H9 (cell line): ENCODE measurements around the gene GP1BB. TPM values are rescaled to one million over a fixed set of nuclear protein-coding genes. Genes with fewer than 3 reads are reported as not detected.

Source experiments
- DNase-seq: peaks from one replicate; pipeline ENCODE4 v3.0.0-alpha.2; 2017
- H2AFZ ChIP-seq: one replicate; pipeline ENCODE4 v1.6.1; 2013; ENCODE audit warnings: mild to moderate bottlenecking, low read length, control low read depth, moderate library complexity
- H2AK5ac ChIP-seq: 2 replicates; pipeline ENCODE4 v1.6.1; 2013; ENCODE audit warnings: low read length, control low read depth, mixed read lengths; ENCODE audit not compliant: insufficient read length
- H2BK120ac ChIP-seq: one replicate; pipeline ENCODE4 v1.6.1; 2013; ENCODE audit warnings: low read depth, mild to moderate bottlenecking, low read length, control low read depth, inconsistent platforms; ENCODE audit not compliant: poor library complexity, severe bottlenecking
- H2BK12ac ChIP-seq: 2 replicates; pipeline ENCODE4 v1.6.1; 2013; ENCODE audit warnings: low read length, control low read depth, mixed read lengths, low read depth; ENCODE audit not compliant: insufficient read length
- H2BK15ac ChIP-seq: 2 replicates; pipeline ENCODE4 v1.6.1; 2013; ENCODE audit warnings: low read depth, low read length, control low read depth
- H2BK20ac ChIP-seq: one replicate; pipeline ENCODE4 v1.6.1; 2013; ENCODE audit warnings: low read depth, mild to moderate bottlenecking, low read length, control low read depth, inconsistent platforms; ENCODE audit not compliant: poor library complexity, severe bottlenecking
- H2BK5ac ChIP-seq: 2 replicates; pipeline ENCODE4 v1.6.1; 2013; ENCODE audit warnings: low read length, control low read depth, mixed read lengths; ENCODE audit not compliant: insufficient read length
- H3K14ac ChIP-seq: 2 replicates; pipeline ENCODE4 v1.6.1; 2013; ENCODE audit warnings: low read length, control low read depth; ENCODE audit not compliant: insufficient read depth
- H3K18ac ChIP-seq: 2 replicates; pipeline ENCODE4 v1.6.1; 2013; ENCODE audit warnings: low read depth, mild to moderate bottlenecking, mixed read lengths, low read length, control low read depth; ENCODE audit not compliant: insufficient read length
- H3K23ac ChIP-seq: 2 replicates; pipeline ENCODE4 v1.6.1; 2013; ENCODE audit warnings: low read length, control low read depth, mixed read lengths, low read depth; ENCODE audit not compliant: insufficient read length
- H3K23me2 ChIP-seq: 2 replicates; pipeline ENCODE4 v1.6.1; 2013; ENCODE audit warnings: low read depth, mild to moderate bottlenecking, mixed read lengths, low read length, control low read depth; ENCODE audit not compliant: insufficient read length, poor library complexity, severe bottlenecking
- H3K27ac ChIP-seq: 2 replicates; pipeline ENCODE4 v1.5.1; 2013; ENCODE audit warnings: low read length, control low read depth, mixed read lengths, low read depth; ENCODE audit not compliant: insufficient read length
- H3K27me3 ChIP-seq: 2 replicates; pipeline ENCODE4 v1.6.1; 2013; ENCODE audit warnings: low read length, control low read depth, inconsistent platforms; ENCODE audit not compliant: insufficient read depth
- H3K4ac ChIP-seq: 2 replicates; pipeline ENCODE4 v1.6.1; 2013; ENCODE audit warnings: low read depth, mild to moderate bottlenecking, control low read depth, inconsistent platforms, low read length, moderate library complexity
- H3K4me1 ChIP-seq: 2 replicates; pipeline ENCODE4 v1.6.1; 2013; ENCODE audit warnings: low read length, control low read depth, inconsistent platforms; ENCODE audit not compliant: insufficient read depth
- H3K4me2 ChIP-seq: 2 replicates; pipeline ENCODE4 v1.6.1; 2013; ENCODE audit warnings: low read length, control low read depth, mixed read lengths; ENCODE audit not compliant: insufficient read length, insufficient read depth
- H3K56ac ChIP-seq: 2 replicates; pipeline ENCODE4 v1.6.1; 2013; ENCODE audit warnings: low read depth, mild to moderate bottlenecking, mixed read lengths, low read length, control low read depth; ENCODE audit not compliant: insufficient read length
- H3K79me1 ChIP-seq: 2 replicates; pipeline ENCODE4 v1.6.1; 2013; ENCODE audit warnings: low read depth, mild to moderate bottlenecking, moderate library complexity, low read length, control low read depth, inconsistent platforms; ENCODE audit not compliant: insufficient read depth, poor library complexity, severe bottlenecking
- H3K79me2 ChIP-seq: 2 replicates; pipeline ENCODE4 v1.6.1; 2013; ENCODE audit warnings: low read length, control low read depth, inconsistent platforms; ENCODE audit not compliant: insufficient read depth
- H3K9ac ChIP-seq: 2 replicates; pipeline ENCODE4 v1.6.1; 2013; ENCODE audit warnings: low read length, control low read depth, mixed read lengths; ENCODE audit not compliant: insufficient read length; ENCODE audit errors: extremely low read depth
- H3K9me3 ChIP-seq: one replicate; pipeline ENCODE4 v1.6.1; 2013; ENCODE audit warnings: low read depth, low read length, inconsistent platforms; ENCODE audit not compliant: control insufficient read depth
- H3T11ph ChIP-seq: one replicate; pipeline ENCODE4 v1.6.1; 2013; ENCODE audit warnings: mild to moderate bottlenecking, low read length, control low read depth, inconsistent platforms
- H4K20me1 ChIP-seq: one replicate; pipeline ENCODE4 v1.6.1; 2013; ENCODE audit not compliant: control insufficient read depth, insufficient read length, insufficient read depth
- H4K5ac ChIP-seq: 2 replicates; pipeline ENCODE4 v1.6.1; 2013; ENCODE audit warnings: low read depth, mild to moderate bottlenecking, mixed read lengths, low read length, control low read depth; ENCODE audit not compliant: insufficient read length
- H4K8ac ChIP-seq: replicated peaks from 2 replicates; pipeline ENCODE4 v1.6.1; 2013; ENCODE audit warnings: low read length, control low read depth, mixed read lengths, low read depth; ENCODE audit not compliant: insufficient read length
- H4K91ac ChIP-seq: 2 replicates; pipeline ENCODE4 v1.6.1; 2013; ENCODE audit warnings: low read depth, mild to moderate bottlenecking, moderate library complexity, mixed read lengths, low read length, control low read depth; ENCODE audit not compliant: insufficient read length
- H3K27ac Mint-ChIP-seq, 3 experiments: 2 replicates in 2 of 3; 3 replicates in 1 of 3; pipeline ENCODE4 v1.8.0; 2020 to 2021; ENCODE audit warnings: mixed read lengths in 3 of 3, mild to moderate bottlenecking in 1 of 3, moderate library complexity in 1 of 3
- H3K27me3 Mint-ChIP-seq: 2 replicates; pipeline ENCODE4 v1.8.0; 2021; ENCODE audit warnings: low read depth, mild to moderate bottlenecking, moderate library complexity, mixed read lengths
- H3K36me3 Mint-ChIP-seq, 3 experiments: 2 replicates in 2 of 3; 3 replicates in 1 of 3; pipeline ENCODE4 v1.8.0; 2020 to 2021; ENCODE audit warnings: low read depth in 3 of 3, mixed read lengths in 3 of 3; ENCODE audit not compliant: insufficient read depth in 1 of 3
- H3K4me1 Mint-ChIP-seq, 2 experiments: 2 replicates each; pipeline ENCODE4 v1.8.0; 2020; ENCODE audit warnings: mixed read lengths in 2 of 2
- H3K4me3 Mint-ChIP-seq, 2 experiments: 2 replicates in 1 of 2; 3 replicates in 1 of 2; pipeline ENCODE4 v1.8.0; 2020 to 2021; ENCODE audit warnings: mild to moderate bottlenecking in 2 of 2, mixed read lengths in 2 of 2, moderate library complexity in 1 of 2
- H3K9me3 Mint-ChIP-seq, 2 experiments: 2 replicates in 1 of 2; 3 replicates in 1 of 2; pipeline ENCODE4 v1.8.0; 2020; ENCODE audit warnings: mild to moderate bottlenecking in 2 of 2, mixed read lengths in 2 of 2, moderate library complexity in 1 of 2
- CTCF ChIP-seq: fragments of 200-600 bp; sonication (generic); conservative IDR thresholded peaks from 3 replicates; pipeline ENCODE4 v1.8.0; 2021; ENCODE audit warnings: antibody characterized with exemption, mild to moderate bottlenecking
- WGBS: extraction: QIAGEN DNeasy Blood & Tissue Kit; methylation state at CpG from one replicate; pipeline ENCODE4 v1.1.7; 2013; ENCODE audit warnings: missing lambda C conversion rate, low lambda C conversion rate, mixed read lengths; ENCODE audit not compliant: insufficient read length; ENCODE audit errors: extremely low coverage; 5-methylcytosine and 5-hydroxymethylcytosine counted together
- total RNA-seq: library from RNA; stranded (reverse); gene quantifications from 2 replicates; pipeline ENCODE4 v1.2.1, GENCODE V29; 2021

Gene GP1BB
- total RNA-seq, 1 experiment from 2014 or later: 3.4 TPM

GRCh38 chr22:19691721-19692341 lies 31.5 kb upstream of the GP1BB start:
- Histone ChIP-seq H3K56ac (no peak overlapping the region), H2BK5ac (no peak overlapping the region), H4K91ac (no peak overlapping the region), H3K9me3 (no peaks in the 10 kb centered on the region), H4K20me1 (no peaks in the 10 kb centered on the region), H3K4ac (no peak overlapping the region), H3K79me1 (no peaks in the 10 kb centered on the region), H2BK12ac (peak overlapping the region; percentile 9), H3K14ac (peak overlapping the region; percentile 66), H2BK20ac (peak overlapping the region; percentile 92), H3K18ac (peak overlapping the region; percentile 96), H3K79me2 (no peaks in the 10 kb centered on the region), H3K27ac (no peak overlapping the region), H2AK5ac (no peak overlapping the region), H3K4me1 (peaks cover 6% of the 10 kb centered on the region; the same call in 1 of the 2 replicates), H3K23me2 (no peaks in the 10 kb centered on the region), H3K27me3 (no peaks in the 10 kb centered on the region), H2BK15ac (no peak overlapping the region), H3K4me2 (peak overlapping the region; percentile 24), H2AFZ (no peak overlapping the region), H3T11ph (no peak overlapping the region), H3K23ac (no peak overlapping the region), H3K9ac (no peak overlapping the region), H4K5ac (no peak overlapping the region), H4K8ac (no peak overlapping the region), H2BK120ac (no peak overlapping the region)
- no CpG with 5 or more reads among the region's 19 CpGs for WGBS
- TF ChIP-seq CTCF: no peak
- H3K4me1 Mint-ChIP-seq: peaks cover 20 to 26% of the 10 kb centered on the region in 2 experiments
- H3K36me3 Mint-ChIP-seq: no peaks in the 10 kb centered on the region; a peak in 2 of 7 replicates
- H3K27me3 Mint-ChIP-seq: peaks cover 23% of the 10 kb centered on the region
- peak overlapping the region in 1 of 3 experiments; percentile 91; a peak in 1 of 7 replicates for H3K27ac Mint-ChIP-seq
- no peaks in the 10 kb centered on the region for H3K9me3 Mint-ChIP-seq
- H3K4me3 Mint-ChIP-seq: no peak overlapping the region; a peak in 2 of 5 replicates
- peak; percentile 63 for DNase-seq
